ENCODE measurements around the gene MORC2.

DNA sequence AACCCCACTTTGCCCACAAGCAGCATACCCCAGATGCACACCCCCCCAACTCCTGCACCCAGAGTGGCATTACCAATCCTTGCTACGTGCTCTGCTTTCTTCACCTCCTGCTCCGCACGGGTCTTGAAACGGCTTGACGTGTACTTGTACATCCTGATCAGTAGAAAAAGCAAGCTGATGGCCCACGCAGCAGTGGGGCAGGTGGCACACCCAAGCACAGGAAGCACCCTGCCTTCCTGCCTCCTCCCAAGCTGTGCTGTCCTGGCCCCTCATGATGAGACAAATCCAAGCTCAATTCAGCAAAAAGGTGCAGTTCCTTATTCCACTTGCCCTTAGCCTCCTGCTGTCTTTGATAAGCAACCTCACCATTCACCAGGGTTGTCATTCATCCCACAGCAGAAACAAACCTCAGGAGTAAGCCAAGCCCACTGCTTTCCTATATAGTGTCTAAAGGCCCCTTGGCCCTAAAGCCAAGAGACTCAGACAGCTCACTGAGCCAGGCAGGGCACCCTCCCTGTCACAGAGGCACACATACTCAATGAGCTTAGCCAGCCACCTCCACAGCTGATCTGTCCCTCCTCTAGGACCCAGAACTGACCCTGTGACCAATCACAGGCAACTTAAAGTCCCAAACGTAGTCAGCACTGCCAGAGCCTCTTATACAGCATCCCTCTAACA, 27.8 kb downstream of the MORC2 start:
- TF ChIP-seq, protein P1, sequence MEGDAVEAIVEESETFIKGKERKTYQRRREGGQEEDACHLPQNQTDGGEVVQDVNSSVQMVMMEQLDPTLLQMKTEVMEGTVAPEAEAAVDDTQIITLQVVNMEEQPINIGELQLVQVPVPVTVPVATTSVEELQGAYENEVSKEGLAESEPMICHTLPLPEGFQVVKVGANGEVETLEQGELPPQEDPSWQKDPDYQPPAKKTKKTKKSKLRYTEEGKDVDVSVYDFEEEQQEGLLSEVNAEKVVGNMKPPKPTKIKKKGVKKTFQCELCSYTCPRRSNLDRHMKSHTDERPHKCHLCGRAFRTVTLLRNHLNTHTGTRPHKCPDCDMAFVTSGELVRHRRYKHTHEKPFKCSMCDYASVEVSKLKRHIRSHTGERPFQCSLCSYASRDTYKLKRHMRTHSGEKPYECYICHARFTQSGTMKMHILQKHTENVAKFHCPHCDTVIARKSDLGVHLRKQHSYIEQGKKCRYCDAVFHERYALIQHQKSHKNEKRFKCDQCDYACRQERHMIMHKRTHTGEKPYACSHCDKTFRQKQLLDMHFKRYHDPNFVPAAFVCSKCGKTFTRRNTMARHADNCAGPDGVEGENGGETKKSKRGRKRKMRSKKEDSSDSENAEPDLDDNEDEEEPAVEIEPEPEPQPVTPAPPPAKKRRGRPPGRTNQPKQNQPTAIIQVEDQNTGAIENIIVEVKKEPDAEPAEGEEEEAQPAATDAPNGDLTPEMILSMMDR (IDR thresholded peaks at IDR 0.05) = no peak
- TF ChIP-seq POLR2A (IDR thresholded peaks at IDR 0.05) = no peak

Data from adrenal gland (tissue), 5 donors.